ENCODE measurements around the gene DNAH6.

Gene DNAH6

DNA sequence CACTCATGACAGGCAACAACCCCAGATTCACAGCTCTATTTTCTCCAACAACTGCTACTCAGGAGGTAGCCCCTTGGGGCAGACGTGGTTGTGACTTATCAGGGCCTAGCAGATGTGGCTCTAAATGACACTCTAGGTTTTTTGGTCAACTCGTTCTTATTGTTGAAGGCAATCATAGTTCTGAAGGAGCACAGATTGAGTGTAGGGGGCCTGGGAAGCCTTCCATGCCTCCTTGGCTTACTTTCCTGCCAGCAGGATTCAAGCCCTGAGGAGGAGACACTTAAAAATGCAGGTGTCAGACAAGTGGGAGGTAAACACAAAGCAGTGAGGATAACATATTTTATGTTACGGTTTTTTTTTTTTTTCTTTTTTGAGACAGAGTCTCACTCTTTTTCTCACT lies 33.7 kb upstream of the DNAH6 start:
- no peak for FAIRE-seq
- TF ChIP-seq TAF1 (IDR thresholded peaks at IDR 0.05; ENCODE audit: low read depth, low read length) (no peak), POU2F2 (IDR thresholded peaks at IDR 0.05; ENCODE audit: low read depth, low read length) (no peak), POLR2AphosphoS5 (IDR thresholded peaks at IDR 0.05; ENCODE audit: low read depth, low read length) (no peak), POLR2A (IDR thresholded peaks at IDR 0.05; ENCODE audit: low read depth, low read length) (no peak), SPI1 (IDR thresholded peaks at IDR 0.05; ENCODE audit: low read depth, low read length) (no peak), PAX5 (IDR thresholded peaks at IDR 0.05; ENCODE audit: insufficient read depth, low read length, severe bottlenecking) (no peak)
- DNase-seq (ENCODE audit: insufficient read length, low spot score), result no peak

- FAIRE-seq (no peak), DNase-seq (ENCODE audit: insufficient read length, low spot score) (no peak)
- no peak for TF ChIP-seq POU2F2 (IDR thresholded peaks at IDR 0.05; ENCODE audit: low read depth, low read length)
- TF ChIP-seq TAF1 (IDR thresholded peaks at IDR 0.05; ENCODE audit: low read depth, low read length), result no peak
- no peak for TF ChIP-seq POLR2AphosphoS5 (IDR thresholded peaks at IDR 0.05; ENCODE audit: low read depth, low read length)
- no peak for TF ChIP-seq PAX5 (IDR thresholded peaks at IDR 0.05; ENCODE audit: insufficient read depth, low read length, severe bottlenecking)
- TF ChIP-seq SPI1 (IDR thresholded peaks at IDR 0.05; ENCODE audit: low read depth, low read length), result no peak
- no peak for TF ChIP-seq POLR2A (IDR thresholded peaks at IDR 0.05; ENCODE audit: low read depth, low read length)
Measured at GRCh38 chr2:84483320-84483719, 33.0 kb upstream of the DNAH6 start.

GRCh38 chr2:84486441-84487115 lies 29.7 kb upstream of the DNAH6 start:
- DNase-seq (ENCODE audit: insufficient read length, low spot score) (no peak), FAIRE-seq (no peak)
- TF ChIP-seq POLR2AphosphoS5 (IDR thresholded peaks at IDR 0.05; ENCODE audit: low read depth, low read length) (no peak), TAF1 (IDR thresholded peaks at IDR 0.05; ENCODE audit: low read depth, low read length) (no peak), POU2F2 (IDR thresholded peaks at IDR 0.05; ENCODE audit: low read depth, low read length) (no peak), POLR2A (IDR thresholded peaks at IDR 0.05; ENCODE audit: low read depth, low read length) (no peak), PAX5 (IDR thresholded peaks at IDR 0.05; ENCODE audit: insufficient read depth, low read length, severe bottlenecking) (no peak), SPI1 (IDR thresholded peaks at IDR 0.05; ENCODE audit: low read depth, low read length) (no peak)

DNA sequence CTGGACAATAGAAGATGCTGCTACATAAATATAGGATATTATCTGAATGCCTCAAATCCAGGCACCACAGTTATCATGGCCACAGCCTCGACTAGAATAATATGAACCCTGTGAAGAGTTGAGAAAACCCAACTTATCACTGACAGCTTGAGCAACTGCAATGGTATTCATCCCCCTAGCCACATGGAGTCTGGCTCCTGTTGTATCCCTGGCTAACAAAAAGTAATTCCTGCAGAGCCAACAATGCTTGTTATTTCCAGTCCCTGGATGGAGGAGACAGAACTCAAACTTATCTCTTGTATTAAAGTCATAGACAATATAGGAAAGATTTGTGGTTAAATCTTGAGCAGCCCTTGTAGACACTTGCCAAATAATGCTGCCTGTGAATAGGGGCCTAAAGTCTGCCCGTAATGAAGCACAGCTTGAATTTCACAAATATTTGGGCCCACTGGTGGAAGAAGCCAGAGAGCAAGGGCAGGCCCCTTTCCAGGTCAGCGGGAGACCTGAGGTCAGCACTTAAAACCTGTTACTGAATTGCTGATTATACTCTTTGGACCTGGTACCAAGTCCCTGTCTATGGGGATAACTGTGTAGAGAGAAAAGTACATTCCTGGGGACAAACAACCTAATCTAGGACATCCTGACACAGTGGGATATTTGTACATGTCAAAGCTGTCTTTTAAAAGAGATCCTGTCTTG lies 28.9 kb upstream of the DNAH6 start:
- no peak for TF ChIP-seq POU2F2 (IDR thresholded peaks at IDR 0.05; ENCODE audit: low read depth, low read length)
- no peak for TF ChIP-seq POLR2AphosphoS5 (IDR thresholded peaks at IDR 0.05; ENCODE audit: low read depth, low read length)
- TF ChIP-seq PAX5 (IDR thresholded peaks at IDR 0.05; ENCODE audit: insufficient read depth, low read length, severe bottlenecking), result no peak
- no peak for TF ChIP-seq POLR2A (IDR thresholded peaks at IDR 0.05; ENCODE audit: low read depth, low read length)
- TF ChIP-seq SPI1 (IDR thresholded peaks at IDR 0.05; ENCODE audit: low read depth, low read length), result no peak
- no peak for TF ChIP-seq TAF1 (IDR thresholded peaks at IDR 0.05; ENCODE audit: low read depth, low read length)
- DNase-seq (ENCODE audit: insufficient read length, low spot score) (no peak), FAIRE-seq (no peak)

- TF ChIP-seq PAX5 (IDR thresholded peaks at IDR 0.05; ENCODE audit: insufficient read depth, low read length, severe bottlenecking) (no peak), POLR2AphosphoS5 (IDR thresholded peaks at IDR 0.05; ENCODE audit: low read depth, low read length) (no peak), POLR2A (IDR thresholded peaks at IDR 0.05; ENCODE audit: low read depth, low read length) (no peak)
- FAIRE-seq (no peak), DNase-seq (ENCODE audit: insufficient read length, low spot score) (no peak)
Measured at GRCh38 chr2:84491256-84491655, 25.0 kb upstream of the DNAH6 start.

DNA sequence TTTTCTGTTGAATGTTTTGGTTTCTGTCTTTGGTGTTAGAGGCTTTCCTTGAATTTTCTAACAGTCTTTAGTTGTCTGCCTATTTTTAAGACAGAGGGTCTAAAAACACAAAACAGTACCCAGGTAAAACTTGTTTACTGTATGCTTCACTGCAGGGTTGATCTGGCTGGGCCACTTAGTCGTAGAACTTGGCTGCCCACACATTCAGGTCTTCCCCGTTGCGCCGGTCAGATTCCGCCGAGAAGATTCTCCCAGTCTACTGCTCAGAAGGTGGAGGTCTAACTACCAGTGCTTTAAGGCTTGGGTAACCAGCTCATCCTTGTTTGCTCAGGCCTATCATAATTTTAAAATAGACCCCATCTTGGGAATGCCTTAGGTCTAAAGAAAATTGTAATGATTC lies 24.6 kb upstream of the DNAH6 start:
- TF ChIP-seq POLR2A (IDR thresholded peaks at IDR 0.05; ENCODE audit: low read depth, low read length) (no peak), TAF1 (IDR thresholded peaks at IDR 0.05; ENCODE audit: low read depth, low read length) (no peak), SPI1 (IDR thresholded peaks at IDR 0.05; ENCODE audit: low read depth, low read length) (no peak), PAX5 (IDR thresholded peaks at IDR 0.05; ENCODE audit: insufficient read depth, low read length, severe bottlenecking) (no peak)
- no peak for DNase-seq (ENCODE audit: insufficient read length, low spot score)
- FAIRE-seq, result no peak

- FAIRE-seq (no peak), DNase-seq (ENCODE audit: insufficient read length, low spot score) (no peak)
Measured at GRCh38 chr2:84492571-84492970, 23.7 kb upstream of the DNAH6 start.

GRCh38 chr2:84493514-84493913 lies 22.8 kb upstream of the DNAH6 start:
- DNase-seq (ENCODE audit: insufficient read length, low spot score), result no peak
- TF ChIP-seq SPI1 (IDR thresholded peaks at IDR 0.05; ENCODE audit: low read depth, low read length) (no peak), PAX5 (IDR thresholded peaks at IDR 0.05; ENCODE audit: insufficient read depth, low read length, severe bottlenecking) (no peak), POLR2AphosphoS5 (IDR thresholded peaks at IDR 0.05; ENCODE audit: low read depth, low read length) (no peak), POLR2A (IDR thresholded peaks at IDR 0.05; ENCODE audit: low read depth, low read length) (no peak), POU2F2 (IDR thresholded peaks at IDR 0.05; ENCODE audit: low read depth, low read length) (no peak), TAF1 (IDR thresholded peaks at IDR 0.05; ENCODE audit: low read depth, low read length) (no peak)
- FAIRE-seq, result no peak

More at GRCh38 chr2:84492571-84492970, 23.7 kb upstream of the DNAH6 start:
- no peak for TF ChIP-seq POLR2AphosphoS5 (IDR thresholded peaks at IDR 0.05; ENCODE audit: low read depth, low read length)
- TF ChIP-seq POLR2A (IDR thresholded peaks at IDR 0.05; ENCODE audit: low read depth, low read length), result no peak
- TF ChIP-seq POU2F2 (IDR thresholded peaks at IDR 0.05; ENCODE audit: low read depth, low read length), result no peak

DNA sequence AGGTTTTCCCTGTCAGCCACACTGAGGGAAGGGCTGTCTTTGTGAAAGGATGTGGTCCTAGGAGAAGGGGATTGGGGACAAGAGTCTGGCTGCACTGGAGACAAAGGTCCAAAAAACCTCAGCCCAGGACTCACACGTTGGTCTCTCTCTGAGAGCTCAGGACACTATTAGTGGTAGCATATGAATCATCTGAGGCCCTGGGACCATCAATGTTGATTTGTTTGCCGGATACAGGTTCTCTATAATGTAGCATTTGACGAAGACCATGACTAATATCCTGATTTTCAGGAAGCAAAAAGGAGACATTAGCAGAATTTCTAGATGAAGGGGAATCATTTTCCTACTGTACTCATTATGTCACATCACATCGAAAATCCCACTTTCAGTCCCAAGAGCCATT lies 22.2 kb upstream of the DNAH6 start:
- FAIRE-seq, result no peak
- no peak for DNase-seq (ENCODE audit: insufficient read length, low spot score)
- no peak for TF ChIP-seq TAF1 (IDR thresholded peaks at IDR 0.05; ENCODE audit: low read depth, low read length)
- no peak for TF ChIP-seq POLR2A (IDR thresholded peaks at IDR 0.05; ENCODE audit: low read depth, low read length)
- no peak for TF ChIP-seq PAX5 (IDR thresholded peaks at IDR 0.05; ENCODE audit: insufficient read depth, low read length, severe bottlenecking)
- no peak for TF ChIP-seq POLR2AphosphoS5 (IDR thresholded peaks at IDR 0.05; ENCODE audit: low read depth, low read length)
- no peak for TF ChIP-seq POU2F2 (IDR thresholded peaks at IDR 0.05; ENCODE audit: low read depth, low read length)
